Measurements from ENCODE around the gene ASRGL1.
"Not testable (repeated sequence)": the region's sequence is repeated elsewhere in the genome, so short reads cannot be mapped to it uniquely, and the experiment has no call there.

Gene ASRGL1

GRCh38 chr11:62309991-62310390 lies 27.3 kb upstream of the ASRGL1 start:
- Histone ChIP-seq H3K27ac (ENCODE audit: poor library complexity, severe bottlenecking) (no peak overlapping the region), H3K27me3 (ENCODE audit: insufficient read depth, poor library complexity, severe bottlenecking) (peaks cover 7% of the 10 kb centered on the region), H3K4me1 (ENCODE audit: insufficient read depth, poor library complexity, severe bottlenecking) (no peaks in the 10 kb centered on the region), H3K9me3 (ENCODE audit: severe bottlenecking) (peaks cover 4% of the 10 kb centered on the region), H3K4me3 (ENCODE audit: severe bottlenecking) (no peak overlapping the region), H3K36me3 (ENCODE audit: low read depth) (no peaks in the 10 kb centered on the region)
- TF ChIP-seq CTCF (IDR thresholded peaks at IDR 0.05; ENCODE audit: poor library complexity, severe bottlenecking), result no peak
- DNase-seq (ENCODE audit: low spot score), result no peak
- ATAC-seq (ENCODE audit: low read depth), result no peak

GRCh38 chr11:62315431-62315830 lies 21.8 kb upstream of the ASRGL1 start:
- H3K4me1 ChIP-seq (ENCODE audit: insufficient read depth, poor library complexity, severe bottlenecking), result no peaks in the 10 kb centered on the region
- TF ChIP-seq CTCF (IDR thresholded peaks at IDR 0.05; ENCODE audit: poor library complexity, severe bottlenecking), result no peak
- no peaks in the 10 kb centered on the region for H3K36me3 ChIP-seq (ENCODE audit: low read depth)
- H3K4me3 ChIP-seq (ENCODE audit: severe bottlenecking), result no peak overlapping the region
- DNase-seq (ENCODE audit: low spot score) (no peak), ATAC-seq (ENCODE audit: low read depth) (no peak)
- no peak overlapping the region for H3K27ac ChIP-seq (ENCODE audit: poor library complexity, severe bottlenecking)
- no peaks in the 10 kb centered on the region for H3K9me3 ChIP-seq (ENCODE audit: severe bottlenecking)
- peaks cover 7% of the 10 kb centered on the region for H3K27me3 ChIP-seq (ENCODE audit: insufficient read depth, poor library complexity, severe bottlenecking)

GRCh38 chr11:62322524-62322923 lies 14.7 kb upstream of the ASRGL1 start:
- no peak for ATAC-seq (ENCODE audit: low read depth)
- Histone ChIP-seq H3K27ac (ENCODE audit: poor library complexity, severe bottlenecking) (no peak overlapping the region), H3K27me3 (ENCODE audit: insufficient read depth, poor library complexity, severe bottlenecking) (no peaks in the 10 kb centered on the region), H3K9me3 (ENCODE audit: severe bottlenecking) (no peaks in the 10 kb centered on the region), H3K4me1 (ENCODE audit: insufficient read depth, poor library complexity, severe bottlenecking) (no peaks in the 10 kb centered on the region), H3K36me3 (ENCODE audit: low read depth) (no peaks in the 10 kb centered on the region), H3K4me3 (ENCODE audit: severe bottlenecking) (no peak overlapping the region)
- no peak for TF ChIP-seq CTCF (IDR thresholded peaks at IDR 0.05; ENCODE audit: poor library complexity, severe bottlenecking)
- DNase-seq (ENCODE audit: low spot score), result no peak

GRCh38 chr11:62324731-62325556 lies 12.3 kb upstream of the ASRGL1 start:
- Histone ChIP-seq H3K27ac (ENCODE audit: poor library complexity, severe bottlenecking) (no peak overlapping the region), H3K4me3 (ENCODE audit: severe bottlenecking) (no peak overlapping the region), H3K9me3 (ENCODE audit: severe bottlenecking) (no peaks in the 10 kb centered on the region), H3K36me3 (ENCODE audit: low read depth) (no peaks in the 10 kb centered on the region), H3K4me1 (ENCODE audit: insufficient read depth, poor library complexity, severe bottlenecking) (no peaks in the 10 kb centered on the region), H3K27me3 (ENCODE audit: insufficient read depth, poor library complexity, severe bottlenecking) (no peaks in the 10 kb centered on the region)
- DNase-seq (ENCODE audit: low spot score) (no peak), ATAC-seq (ENCODE audit: low read depth) (no peak)
- no peak for TF ChIP-seq CTCF (IDR thresholded peaks at IDR 0.05; ENCODE audit: poor library complexity, severe bottlenecking)

- not testable (repeated sequence) for H3K4me1 ChIP-seq (ENCODE audit: insufficient read depth, poor library complexity, severe bottlenecking); H3K9me3 ChIP-seq (ENCODE audit: severe bottlenecking); H3K4me3 ChIP-seq (ENCODE audit: severe bottlenecking); ATAC-seq (ENCODE audit: low read depth); DNase-seq (ENCODE audit: low spot score); H3K36me3 ChIP-seq (ENCODE audit: low read depth); H3K27ac ChIP-seq (ENCODE audit: poor library complexity, severe bottlenecking); H3K27me3 ChIP-seq (ENCODE audit: insufficient read depth, poor library complexity, severe bottlenecking)
Measured at GRCh38 chr11:62325781-62326180, 11.5 kb upstream of the ASRGL1 start.

- not testable (repeated sequence) for H3K9me3 ChIP-seq (ENCODE audit: severe bottlenecking); DNase-seq (ENCODE audit: low spot score); H3K27me3 ChIP-seq (ENCODE audit: insufficient read depth, poor library complexity, severe bottlenecking); H3K36me3 ChIP-seq (ENCODE audit: low read depth); ATAC-seq (ENCODE audit: low read depth); H3K4me3 ChIP-seq (ENCODE audit: severe bottlenecking); H3K4me1 ChIP-seq (ENCODE audit: insufficient read depth, poor library complexity, severe bottlenecking); H3K27ac ChIP-seq (ENCODE audit: poor library complexity, severe bottlenecking)
Measured at GRCh38 chr11:62326719-62327118, 10.5 kb upstream of the ASRGL1 start.

GRCh38 chr11:62327541-62327940 lies 9.7 kb upstream of the ASRGL1 start:
- not testable (repeated sequence) for H3K9me3 ChIP-seq (ENCODE audit: severe bottlenecking); DNase-seq (ENCODE audit: low spot score); H3K36me3 ChIP-seq (ENCODE audit: low read depth); ATAC-seq (ENCODE audit: low read depth); H3K4me3 ChIP-seq (ENCODE audit: severe bottlenecking); H3K27me3 ChIP-seq (ENCODE audit: insufficient read depth, poor library complexity, severe bottlenecking); H3K27ac ChIP-seq (ENCODE audit: poor library complexity, severe bottlenecking); H3K4me1 ChIP-seq (ENCODE audit: insufficient read depth, poor library complexity, severe bottlenecking)

- not testable (repeated sequence) for H3K4me1 ChIP-seq (ENCODE audit: insufficient read depth, poor library complexity, severe bottlenecking); H3K36me3 ChIP-seq (ENCODE audit: low read depth)
Measured at GRCh38 chr11:62331264-62331663, 6.0 kb upstream of the ASRGL1 start.

More at GRCh38 chr11:62331264-62331663, 6.0 kb upstream of the ASRGL1 start:
- not testable (repeated sequence) for H3K27ac ChIP-seq (ENCODE audit: poor library complexity, severe bottlenecking); DNase-seq (ENCODE audit: low spot score); H3K4me3 ChIP-seq (ENCODE audit: severe bottlenecking); ATAC-seq (ENCODE audit: low read depth); H3K9me3 ChIP-seq (ENCODE audit: severe bottlenecking)
- peaks cover 11% of the 10 kb centered on the region for H3K27me3 ChIP-seq (ENCODE audit: insufficient read depth, poor library complexity, severe bottlenecking)
